HG03354 (cell line): ENCODE results near the gene TIGD6.
"Not testable (repeated sequence)": the region's sequence is repeated elsewhere in the genome, so short reads cannot be mapped to it uniquely, and the experiment has no call there.

Source experiments
- ATAC-seq: cut with Tn5 transposase; IDR thresholded peaks from one replicate; pipeline ENCODE4 v1.9.1; 2021; ENCODE audit warnings: mild to moderate bottlenecking; ENCODE audit not compliant: unreplicated experiment, poor library complexity, severe bottlenecking

The TIGD6 gene

DNA sequence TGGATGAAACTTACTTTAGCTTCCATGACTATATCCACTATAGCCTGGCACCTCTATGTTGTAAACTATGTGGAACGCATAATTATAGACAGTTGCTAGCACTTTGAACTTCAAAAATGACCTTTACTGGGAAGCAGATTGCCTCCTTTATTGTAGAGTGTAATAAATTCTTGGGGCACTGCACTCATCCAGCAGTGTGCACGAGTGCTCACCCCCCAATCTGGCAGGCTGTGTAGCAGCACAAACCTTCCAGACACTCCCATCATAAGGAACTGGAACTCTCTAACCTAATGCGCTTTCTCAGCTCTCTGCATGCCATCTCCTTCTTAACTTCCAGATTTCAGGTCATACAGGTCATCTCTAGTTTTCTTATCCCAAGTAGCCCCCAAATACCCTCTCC is 54.3 kb downstream of the TIGD6 start:
- no peak for ATAC-seq

DNA sequence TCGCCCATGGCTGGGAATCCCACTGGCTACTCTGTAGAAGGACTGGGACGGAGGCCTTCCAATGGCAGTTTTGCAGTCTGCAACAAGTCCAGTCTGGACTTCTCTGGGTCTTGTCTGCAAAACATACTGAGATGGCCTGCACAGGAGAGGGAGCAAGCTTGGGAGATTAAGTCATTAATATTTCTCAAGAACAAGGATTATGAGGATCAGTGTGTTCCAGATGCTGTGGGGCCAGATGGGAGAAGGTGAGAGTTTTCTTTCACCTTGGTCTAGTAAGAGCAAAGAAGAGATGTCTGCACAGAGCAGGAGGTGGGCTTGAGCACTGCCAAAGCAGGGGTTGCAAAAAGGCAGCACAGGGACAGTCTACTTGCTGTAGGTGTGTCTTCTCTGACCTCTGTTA is 55.8 kb downstream of the TIGD6 start, which contains the start of gene PDE6A:
Gene PDE6A (minus strand): TSS at position 128 of the 400 bp plus-strand sequence. CDS start 120 bp downstream, at position 8.
- ATAC-seq = no peak

DNA sequence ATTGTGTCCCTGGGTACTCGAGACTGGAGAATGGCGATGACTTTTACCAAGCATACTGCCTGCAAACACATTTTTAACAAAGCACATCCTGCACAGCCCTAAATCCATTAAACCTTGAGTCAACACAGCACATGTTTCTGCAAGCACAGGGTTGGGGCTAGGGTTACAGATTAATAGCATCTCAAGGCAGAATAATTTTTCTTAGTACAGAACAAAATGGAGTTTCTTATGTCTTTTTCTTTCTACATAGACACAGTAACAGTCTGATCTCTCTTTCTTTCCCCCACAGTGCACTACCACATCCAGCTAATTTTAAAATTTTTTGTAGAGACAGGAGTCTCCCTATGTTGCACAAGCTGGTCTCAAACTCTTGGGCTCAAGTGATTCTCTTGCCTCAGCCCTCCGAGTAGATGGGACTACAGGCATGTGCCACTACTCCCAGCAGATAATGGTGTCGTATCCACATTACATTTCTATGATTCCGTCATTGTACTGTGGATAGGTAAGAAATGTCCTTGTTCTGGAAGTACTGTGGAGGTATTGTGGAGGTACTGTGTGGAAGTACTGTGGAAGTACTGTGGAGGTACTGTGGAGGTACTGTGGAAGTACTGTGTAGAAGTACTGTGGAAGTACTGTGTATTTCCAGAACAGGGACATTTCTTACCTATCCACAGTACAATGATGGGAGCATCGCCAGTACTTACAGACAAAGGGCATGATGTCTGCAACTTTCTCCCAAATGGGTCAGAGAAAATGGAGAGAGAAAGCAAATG is 57.1 kb downstream of the TIGD6 start:
- ATAC-seq = not testable (repeated sequence)
